SU-DHL-6 (cell line): Measurements from ENCODE around the gene PARN.

ENCODE experiments used
- H2AFZ ChIP-seq: fragments of 200-600 bp; sonication (generic); 2 replicates; pipeline ENCODE4 v1.6.1; 2014; ENCODE audit warnings: low read depth, mild to moderate bottlenecking, moderate library complexity, mixed read lengths, antibody characterized with exemption, low read length; ENCODE audit not compliant: severe bottlenecking
- H3F3A ChIP-seq: fragments of 200-600 bp; shearing (Covaris generic); 2 replicates; pipeline ENCODE4 v1.6.0; 2016; ENCODE audit warnings: antibody characterized with exemption, mild to moderate bottlenecking; ENCODE audit not compliant: insufficient read depth
- H3K27ac ChIP-seq: fragments of 200-600 bp; sonication (generic); 2 replicates; pipeline ENCODE4 v1.5.1; 2016; ENCODE audit warnings: low read depth, mild to moderate bottlenecking, low read length, moderate library complexity, mixed read lengths
- H3K27me3 ChIP-seq: fragments of 200-600 bp; sonication (generic), shearing (Covaris generic); 2 replicates; pipeline ENCODE4 v1.6.0; 2014; ENCODE audit warnings: mild to moderate bottlenecking, low read length
- H3K36me3 ChIP-seq: fragments of 200-600 bp; sonication (generic); 2 replicates; pipeline ENCODE4 v1.6.1; 2014; ENCODE audit warnings: mild to moderate bottlenecking, low read length, mixed read lengths
- H3K4me2 ChIP-seq: fragments of 300-600, 200-600 bp; shearing (Covaris generic), sonication (generic); 2 replicates; pipeline ENCODE4 v1.6.0; 2014; ENCODE audit warnings: low read length, low read depth, mild to moderate bottlenecking; ENCODE audit not compliant: poor library complexity, severe bottlenecking
- H3K4me3 ChIP-seq: fragments of 200-600 bp; sonication (generic); 2 replicates; pipeline ENCODE4 v1.5.1; 2014; ENCODE audit warnings: antibody characterized with exemption, low read length, mild to moderate bottlenecking, mixed read lengths; ENCODE audit not compliant: insufficient read depth, poor library complexity, severe bottlenecking
- H3K79me2 ChIP-seq: fragments of 200-600 bp; sonication (generic); 2 replicates; pipeline ENCODE4 v1.6.1; 2014; ENCODE audit warnings: mild to moderate bottlenecking, low read length, moderate library complexity; ENCODE audit not compliant: insufficient read depth
- H3K9ac ChIP-seq: fragments of 200-600 bp; sonication (generic); 2 replicates; pipeline ENCODE4 v1.7.0; 2014; ENCODE audit warnings: mild to moderate bottlenecking, low read length
- H3K9me2 ChIP-seq: fragments of 200-600 bp; sonication (generic); replicated peaks from 2 replicates; pipeline ENCODE4 v1.6.1; 2014; ENCODE audit warnings: low read length; ENCODE audit not compliant: insufficient read depth
- H3K9me3 ChIP-seq: fragments of 200-600 bp; sonication (generic); 2 replicates; pipeline ENCODE4 v1.6.1; 2014; ENCODE audit warnings: low read length, mixed read lengths; ENCODE audit not compliant: insufficient read depth
- H4K20me1 ChIP-seq: fragments of 200-600 bp; sonication (generic); 2 replicates; pipeline ENCODE4 v1.6.1; 2014; ENCODE audit warnings: low read depth, mild to moderate bottlenecking, antibody characterized with exemption, low read length, moderate library complexity, mixed read lengths
- CTCF ChIP-seq: fragments of 200-600 bp; sonication (generic); IDR thresholded peaks from one replicate; pipeline ENCODE4 v1.5.1; 2017; ENCODE audit warnings: antibody characterized with exemption, mild to moderate bottlenecking, low read length, moderate library complexity; ENCODE audit not compliant: insufficient read depth, poor library complexity, severe bottlenecking
- EZH2phosphoT487 ChIP-seq: fragments of 200-600 bp; sonication (generic), shearing (Covaris generic); conservative IDR thresholded peaks from 2 replicates; pipeline ENCODE4 v1.6.1; 2018; ENCODE audit warnings: mild to moderate bottlenecking, antibody characterized with exemption, low read length, moderate library complexity, mixed read lengths

The PARN gene

GRCh38 chr16:14525596-14525995 lies 104.5 kb downstream of the PARN start:
- H3K36me3 ChIP-seq, result no peaks in the 10 kb centered on the region
- H3K4me2 ChIP-seq, result no peak overlapping the region
- 0 out of 2 replicates have a peak, but pooled peaks cover 4% of the 10 kb centered on the region for H4K20me1 ChIP-seq
- no peak overlapping the region for H3K27ac ChIP-seq
- H3K4me3 ChIP-seq, result no peak overlapping the region
- no peaks in the 10 kb centered on the region; the same call in 1 of the 2 replicates for H3F3A ChIP-seq
- H3K9ac ChIP-seq, result no peak overlapping the region
- TF ChIP-seq EZH2phosphoT487 (no peak), CTCF (no peak)
- H3K79me2 ChIP-seq, result peaks cover 18% of the 10 kb centered on the region; the same call in 1 of the 2 replicates
- no peaks in the 10 kb centered on the region for H3K9me3 ChIP-seq
- no peak overlapping the region for H2AFZ ChIP-seq
- no peaks in the 10 kb centered on the region for H3K9me2 ChIP-seq
- no peaks in the 10 kb centered on the region for H3K27me3 ChIP-seq

- Histone ChIP-seq H3K27me3 (no peaks in the 10 kb centered on the region), H2AFZ (no peak overlapping the region), H3F3A (no peaks in the 10 kb centered on the region; the same call in 1 of the 2 replicates), H3K9me3 (no peaks in the 10 kb centered on the region), H3K79me2 (peaks cover 18% of the 10 kb centered on the region; the same call in 1 of the 2 replicates), H4K20me1 (0 out of 2 replicates have a peak, but pooled peaks cover 4% of the 10 kb centered on the region), H3K36me3 (no peaks in the 10 kb centered on the region), H3K9me2 (no peaks in the 10 kb centered on the region), H3K27ac (no peak overlapping the region), H3K4me3 (no peak overlapping the region), H3K4me2 (no peak overlapping the region), H3K9ac (no peak overlapping the region)
- no peak for TF ChIP-seq CTCF
- no peak for TF ChIP-seq EZH2phosphoT487
Measured at GRCh38 chr16:14524979-14525378, 105.1 kb downstream of the PARN start.

GRCh38 chr16:14523632-14524031 lies 106.4 kb downstream of the PARN start:
- no peak for TF ChIP-seq EZH2phosphoT487
- TF ChIP-seq CTCF, result no peak
- Histone ChIP-seq H3K9ac (no peak overlapping the region), H3K36me3 (no peaks in the 10 kb centered on the region), H2AFZ (no peak overlapping the region), H3K79me2 (peaks cover 21% of the 10 kb centered on the region; the same call in 1 of the 2 replicates), H3K4me3 (no peak overlapping the region), H3K27me3 (no peaks in the 10 kb centered on the region), H3K9me2 (no peaks in the 10 kb centered on the region), H4K20me1 (0 out of 2 replicates have a peak, but pooled peaks cover 4% of the 10 kb centered on the region), H3K27ac (no peak overlapping the region), H3K9me3 (no peaks in the 10 kb centered on the region), H3K4me2 (no peak overlapping the region), H3F3A (no peaks in the 10 kb centered on the region)
